KOPT-K1 (cell line): Measurements from ENCODE around the gene ANKRD30BL.
"Not testable (repeated sequence)": the region's sequence is repeated elsewhere in the genome, so short reads cannot be mapped to it uniquely, and the experiment has no call there.

Source experiments
- H3K27ac ChIP-seq: fragments of 200-600 bp; sonication (generic); 2 replicates; pipeline ENCODE4 v1.5.1; 2016; ENCODE audit warnings: antibody characterized with exemption, mild to moderate bottlenecking, low read depth, low read length; ENCODE audit not compliant: poor library complexity, severe bottlenecking
- H3K36me3 ChIP-seq: fragments of 200-600 bp; sonication (generic); 2 replicates; pipeline ENCODE4 v1.5.1; 2017; ENCODE audit warnings: antibody characterized with exemption, mild to moderate bottlenecking, low read length, moderate library complexity; ENCODE audit not compliant: insufficient read depth
- H3K9me3 ChIP-seq: fragments of 200-600 bp; sonication (generic); 2 replicates; pipeline ENCODE4 v1.5.1; 2017; ENCODE audit warnings: antibody characterized with exemption, low read length, mild to moderate bottlenecking; ENCODE audit not compliant: insufficient read depth, poor library complexity, severe bottlenecking

ANKRD30BL gene, protein sequence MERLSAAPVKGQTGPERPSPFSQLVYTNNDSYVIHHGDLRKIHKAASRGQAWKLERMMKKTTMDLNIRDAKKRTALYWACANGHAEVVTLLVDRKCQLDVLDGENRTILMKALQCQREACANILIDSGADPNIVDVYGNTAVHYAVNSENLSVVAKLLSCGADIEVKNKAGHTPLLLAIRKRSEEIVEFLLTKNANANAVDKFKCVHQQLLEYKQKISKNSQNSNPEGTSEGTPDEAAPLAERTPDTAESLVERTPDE

DNA sequence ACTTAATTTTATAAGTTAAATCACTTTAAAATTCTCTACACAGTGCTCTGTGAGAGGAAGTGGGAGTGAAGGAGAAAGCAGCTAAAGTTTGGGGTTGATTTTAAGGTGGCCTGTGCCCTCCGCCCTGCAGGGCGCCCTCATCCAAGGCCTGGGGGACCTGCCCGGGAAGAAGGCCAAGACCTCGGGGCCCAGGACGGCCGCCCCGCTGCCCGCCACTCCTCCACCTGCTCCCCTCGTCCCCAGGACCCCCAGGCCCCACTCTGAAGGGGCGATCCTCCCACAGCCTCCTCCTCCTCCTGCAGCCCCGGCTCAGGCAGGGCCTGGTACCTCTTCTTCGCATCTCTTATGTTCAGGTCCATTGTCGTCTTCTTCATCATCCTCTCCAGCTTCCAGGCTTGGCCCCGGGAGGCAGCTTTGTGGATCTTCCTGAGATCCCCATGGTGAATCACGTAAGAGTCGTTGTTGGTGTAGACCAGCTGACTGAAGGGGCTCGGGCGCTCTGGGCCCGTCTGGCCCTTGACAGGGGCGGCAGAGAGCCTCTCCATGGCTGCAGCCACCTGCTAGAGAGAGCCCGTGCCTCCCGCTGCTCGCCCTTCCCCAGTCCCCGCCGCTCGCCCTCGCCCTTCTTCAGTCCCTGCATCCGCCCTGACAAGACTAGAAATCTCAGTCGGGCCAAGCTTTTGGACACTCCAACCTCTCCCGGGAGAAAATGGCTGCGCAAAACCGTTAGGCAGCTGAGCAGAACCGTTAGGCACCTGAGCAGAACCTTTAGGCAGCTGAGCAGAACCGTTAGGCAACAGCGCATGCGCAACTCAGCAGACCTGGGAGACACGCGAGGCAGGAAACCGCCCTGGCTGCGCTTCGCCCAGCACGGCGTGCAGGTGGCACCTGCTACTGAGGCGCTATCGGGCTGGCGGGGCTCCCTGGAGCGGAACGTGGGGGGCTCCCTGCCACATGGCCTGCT, at the start of gene ANKRD30BL:
Gene ANKRD30BL, minus strand, starts transcription at position 792 of the 964 bp plus-strand sequence. Its CDS starts 247 bp downstream, at position 545.
- H3K27ac ChIP-seq, H3K9me3 ChIP-seq, H3K36me3 ChIP-seq: not testable (repeated sequence)

GRCh38 chr2:132202866-132203265, 41.1 kb upstream of the ANKRD30BL start:
- not testable (repeated sequence) for H3K27ac ChIP-seq, H3K36me3 ChIP-seq, H3K9me3 ChIP-seq

DNA sequence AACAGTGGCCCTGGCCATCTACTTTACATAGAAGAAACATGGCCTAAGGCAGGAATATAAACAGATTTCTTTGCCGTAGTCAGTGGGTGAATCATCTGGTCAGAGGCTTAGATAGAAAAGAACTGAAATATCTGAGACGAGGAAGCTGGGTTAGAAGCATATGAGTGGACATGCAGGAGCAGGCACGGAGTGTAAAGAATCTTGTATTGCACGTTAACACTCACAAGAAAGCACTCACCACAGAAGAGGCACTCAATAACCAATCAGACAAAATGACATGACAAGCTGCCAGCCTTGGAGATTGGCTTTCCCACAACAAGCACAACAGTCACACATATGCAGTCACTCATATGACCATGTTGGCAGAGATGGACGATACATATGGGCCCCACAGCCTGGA, 31.1 kb upstream of the ANKRD30BL start:
- H3K9me3 ChIP-seq, H3K36me3 ChIP-seq, H3K27ac ChIP-seq: not testable (repeated sequence)

GRCh38 chr2:132167100-132167499, 5.3 kb upstream of the ANKRD30BL start:
- H3K27ac ChIP-seq, H3K9me3 ChIP-seq, H3K36me3 ChIP-seq: not testable (repeated sequence)

DNA sequence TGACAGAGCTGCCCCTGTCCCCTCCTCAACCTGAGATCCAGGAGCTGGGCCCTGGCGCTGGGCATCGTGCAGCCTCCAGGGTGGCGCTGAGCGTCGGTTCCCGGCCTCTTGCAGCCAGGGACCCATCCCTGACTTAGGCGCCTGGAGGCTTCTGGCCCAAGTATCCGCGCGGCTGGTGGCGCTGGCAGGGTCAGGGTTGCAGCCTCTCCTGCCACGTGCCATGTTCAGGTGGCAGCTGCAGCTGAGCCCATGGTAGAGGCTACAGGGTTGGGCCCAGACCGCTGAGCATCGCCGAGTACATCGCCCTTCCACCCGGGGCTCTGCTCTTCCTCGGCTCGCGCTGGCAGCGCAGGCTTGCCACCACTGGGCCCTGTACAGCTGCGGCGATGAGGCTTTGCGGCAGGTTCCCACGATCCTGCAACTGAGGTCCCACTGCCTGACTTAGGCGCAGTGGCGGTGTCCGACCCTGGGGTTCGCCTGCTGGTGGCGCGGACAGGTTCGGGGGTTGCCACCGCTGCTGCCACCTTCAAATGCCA, 441 bp upstream of the ANKRD30BL start:
- not testable (repeated sequence) for H3K27ac ChIP-seq, H3K9me3 ChIP-seq, H3K36me3 ChIP-seq

- not testable (repeated sequence) for H3K27ac ChIP-seq, H3K9me3 ChIP-seq, H3K36me3 ChIP-seq
These were observed 15.0 kb downstream of the ANKRD30BL start for GRCh38 chr2:132146774-132147173.
